HG02938 (cell line): ENCODE measurements around the gene NOD2.

Experiments used
- ATAC-seq: cut with Tn5 transposase; IDR thresholded peaks from one replicate; pipeline ENCODE4 v1.9.1; 2021; ENCODE audit warnings: mild to moderate bottlenecking, moderate library complexity; ENCODE audit not compliant: unreplicated experiment

NOD2 gene

GRCh38 chr16:50712560-50712898, 19.1 kb downstream of the NOD2 start:
- ATAC-seq: no peak

DNA sequence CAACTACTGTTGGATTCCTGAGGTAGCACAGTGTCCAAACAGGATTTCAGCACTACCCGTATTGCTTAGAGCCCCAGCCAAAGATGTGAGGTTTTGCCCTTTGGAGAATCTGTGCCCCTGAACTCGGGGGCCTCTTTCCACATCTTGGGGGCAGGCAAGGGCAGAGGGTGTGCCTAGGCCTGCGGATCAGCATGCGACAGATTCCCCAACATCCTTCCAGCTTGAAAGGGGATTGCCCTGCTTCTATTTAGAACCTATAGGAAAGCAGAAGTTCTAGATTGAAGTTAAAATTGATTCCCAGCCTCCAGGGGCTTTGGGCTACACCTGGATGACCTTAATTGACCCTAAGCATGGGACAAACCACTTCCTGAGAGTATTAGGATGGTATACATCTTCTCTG, 19.6 kb downstream of the NOD2 start:
- no peak for ATAC-seq

DNA sequence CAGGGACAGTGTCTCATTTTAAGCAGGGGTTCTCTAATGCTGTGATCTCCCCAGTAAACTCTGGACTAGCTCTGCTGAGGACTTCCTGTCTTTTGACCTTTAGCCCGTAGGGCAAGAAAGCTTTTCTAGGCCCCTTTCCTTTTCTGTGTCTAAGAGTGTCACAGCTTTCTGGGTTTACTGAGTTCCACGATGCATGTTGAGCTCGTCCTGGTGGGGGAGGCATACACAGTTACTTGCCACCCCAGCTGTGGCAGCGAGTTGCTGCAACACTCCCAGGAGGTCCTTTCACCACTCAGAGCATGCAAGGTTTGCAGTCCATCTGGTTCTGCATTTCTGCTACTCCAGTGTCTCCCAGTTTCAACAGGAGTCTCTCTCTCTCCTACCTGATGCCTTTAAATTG, 23.7 kb downstream of the NOD2 start:
- ATAC-seq: no peak

DNA sequence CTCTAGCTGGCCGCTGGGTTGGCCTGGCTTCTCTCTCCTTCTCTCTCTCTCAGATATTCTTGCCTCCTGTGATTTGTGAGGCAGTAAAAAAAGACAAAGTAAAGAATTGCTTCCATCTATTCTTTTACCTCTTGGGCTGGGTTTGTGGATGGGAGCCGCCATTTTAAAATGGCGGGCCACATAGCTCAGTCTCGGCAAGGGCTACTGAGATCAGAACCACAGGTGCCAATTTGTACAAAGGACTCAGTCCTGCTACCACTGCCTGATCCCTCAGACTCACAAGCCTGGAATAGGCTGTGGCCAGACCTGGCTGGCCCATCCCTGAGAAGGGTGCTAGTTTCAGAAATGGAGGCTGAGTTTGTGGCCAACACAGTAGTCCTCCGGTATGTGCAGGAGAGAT, 24.1 kb downstream of the NOD2 start:
- no peak for ATAC-seq

DNA sequence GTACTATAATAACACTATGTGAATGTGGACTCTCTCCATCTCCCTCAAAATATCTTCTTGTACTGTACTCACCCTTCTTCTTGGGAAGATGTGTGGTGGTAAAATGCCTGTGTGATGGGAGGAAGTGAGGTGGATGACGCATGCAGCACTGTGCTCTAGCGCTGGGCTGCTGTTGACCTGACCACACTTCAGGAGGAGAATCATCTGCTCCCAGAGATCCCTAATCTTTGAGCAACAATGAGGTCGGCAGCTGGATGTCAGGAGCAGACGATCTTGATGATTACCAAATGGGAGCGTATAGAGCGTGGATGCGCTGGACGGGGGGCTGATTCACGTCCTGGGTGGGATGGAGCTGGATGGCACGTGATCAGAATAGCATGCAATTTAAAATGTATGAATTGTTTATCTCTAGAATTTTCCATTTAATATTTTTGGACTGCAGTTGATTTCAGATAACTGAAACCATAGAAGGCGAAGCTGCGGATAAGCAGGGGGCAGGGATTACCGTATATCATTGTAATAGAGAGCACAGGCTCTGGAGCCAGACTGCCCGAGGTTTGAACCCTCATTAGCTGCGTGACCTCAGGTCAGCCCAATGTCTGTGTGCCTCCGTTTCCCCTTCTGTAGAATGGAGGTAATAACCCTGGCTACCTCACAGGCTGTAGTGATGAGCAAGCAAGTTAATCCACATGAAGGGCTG, 24.8 kb downstream of the NOD2 start:
- ATAC-seq: no peak

DNA sequence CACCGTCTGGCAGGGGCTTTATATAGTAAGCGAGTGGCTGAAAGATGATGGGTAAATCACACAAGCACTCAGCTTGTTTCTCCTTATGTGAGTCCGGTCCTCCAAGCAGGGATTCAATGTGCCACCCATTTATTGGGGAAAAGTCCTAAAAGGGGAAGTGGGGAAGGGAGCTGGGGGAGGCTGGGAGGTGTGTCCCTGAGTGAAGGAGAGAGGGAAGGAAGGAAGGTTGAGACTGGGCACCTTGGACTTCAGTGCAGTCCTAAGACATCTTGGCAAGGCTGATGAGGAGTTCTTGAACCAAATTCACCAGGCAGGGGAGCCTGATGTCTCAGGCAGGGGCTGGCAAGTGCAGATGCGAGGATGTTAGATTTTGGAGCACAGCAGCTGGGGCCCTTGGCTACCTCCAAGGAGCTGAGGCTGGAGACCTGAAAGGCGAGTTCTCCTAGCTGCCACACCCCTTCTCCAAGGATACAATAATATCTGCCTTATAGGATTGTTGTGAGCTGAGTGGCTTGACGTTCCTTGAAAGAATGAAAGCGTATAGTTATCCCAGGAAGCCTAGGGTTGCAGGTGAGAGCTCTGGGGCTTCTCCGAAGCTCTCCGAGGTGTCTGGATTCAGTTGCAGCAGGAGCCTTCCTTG, 25.5 kb downstream of the NOD2 start:
- ATAC-seq: no peak

DNA sequence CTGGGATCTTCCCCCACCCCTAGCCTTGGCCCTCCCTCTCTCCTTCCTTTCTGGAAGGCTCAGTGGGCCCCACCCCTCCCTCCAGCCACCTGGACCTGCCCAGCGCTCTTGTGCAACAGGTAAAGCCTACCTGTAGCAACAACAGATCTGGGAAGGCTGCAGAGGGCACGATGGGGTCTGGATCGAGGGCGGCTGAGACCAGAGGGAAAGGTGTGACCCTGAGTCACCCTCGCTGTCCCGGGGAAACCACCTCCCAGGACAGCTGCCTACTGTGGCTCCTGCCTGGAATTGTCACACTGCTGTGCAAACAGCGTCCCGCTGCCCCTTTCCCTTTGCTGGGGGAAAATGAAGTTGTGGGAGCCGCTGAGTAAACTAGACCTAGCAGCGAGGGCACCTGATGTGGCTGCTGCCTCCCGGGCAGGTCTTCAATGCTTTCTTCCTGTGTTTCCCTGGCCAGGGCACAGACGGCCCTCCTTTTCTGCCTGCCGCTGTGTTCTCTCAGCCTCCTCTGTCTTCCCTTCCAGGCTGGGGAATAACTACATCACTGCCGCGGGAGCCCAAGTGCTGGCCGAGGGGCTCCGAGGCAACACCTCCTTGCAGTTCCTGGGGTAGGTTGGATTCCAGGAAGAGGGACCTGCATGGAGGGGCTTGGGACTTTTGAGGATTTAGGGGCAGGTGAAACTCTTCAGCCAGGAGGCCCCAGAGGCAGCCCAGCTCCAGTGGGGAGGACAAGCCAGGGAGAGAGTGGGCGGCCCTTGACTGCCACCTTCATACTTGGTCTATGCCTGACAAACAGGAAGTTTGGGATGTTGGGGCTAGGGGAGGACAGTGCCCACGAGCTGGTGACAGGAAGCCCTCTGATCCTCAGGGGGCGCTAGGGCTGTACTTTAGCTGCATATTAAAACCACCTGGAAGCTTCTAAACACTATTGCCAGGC, 26.3 kb downstream of the NOD2 start:
- no peak for ATAC-seq

GRCh38 chr16:50721549-50722404, 28.4 kb downstream of the NOD2 start:
- no peak for ATAC-seq

GRCh38 chr16:50722405-50722737, 29.0 kb downstream of the NOD2 start:
- no peak for ATAC-seq

- ATAC-seq: no peak
Measured at GRCh38 chr16:50722960-50723359, 29.6 kb downstream of the NOD2 start.

- ATAC-seq: no peak
Measured at GRCh38 chr16:50724306-50724705, 30.9 kb downstream of the NOD2 start.

- ATAC-seq: no peak
Measured at GRCh38 chr16:50731130-50731988, 38.0 kb downstream of the NOD2 start.

DNA sequence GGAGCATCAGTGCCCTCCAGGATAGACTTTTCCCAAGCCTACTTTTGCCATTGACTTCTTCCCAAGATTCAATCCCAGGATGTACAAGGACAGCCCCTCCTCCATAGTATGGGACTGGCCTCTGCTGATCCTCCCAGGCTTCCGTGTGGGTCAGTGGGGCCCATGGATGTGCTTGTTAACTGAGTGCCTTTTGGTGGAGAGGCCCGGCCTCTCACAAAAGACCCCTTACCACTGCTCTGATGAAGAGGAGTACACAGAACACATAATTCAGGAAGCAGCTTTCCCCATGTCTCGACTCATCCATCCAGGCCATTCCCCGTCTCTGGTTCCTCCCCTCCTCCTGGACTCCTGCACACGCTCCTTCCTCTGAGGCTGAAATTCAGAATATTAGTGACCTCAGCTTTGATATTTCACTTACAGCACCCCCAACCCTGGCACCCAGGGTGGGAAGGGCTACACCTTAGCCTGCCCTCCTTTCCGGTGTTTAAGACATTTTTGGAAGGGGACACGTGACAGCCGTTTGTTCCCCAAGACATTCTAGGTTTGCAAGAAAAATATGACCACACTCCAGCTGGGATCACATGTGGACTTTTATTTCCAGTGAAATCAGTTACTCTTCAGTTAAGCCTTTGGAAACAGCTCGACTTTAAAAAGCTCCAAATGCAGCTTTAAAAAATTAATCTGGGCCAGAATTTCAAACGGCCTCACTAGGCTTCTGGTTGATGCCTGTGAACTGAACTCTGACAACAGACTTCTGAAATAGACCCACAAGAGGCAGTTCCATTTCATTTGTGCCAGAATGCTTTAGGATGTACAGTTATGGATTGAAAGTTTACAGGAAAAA, 38.8 kb downstream of the NOD2 start:
- no peak for ATAC-seq

- ATAC-seq: no peak
Measured at GRCh38 chr16:50733468-50733867, 40.1 kb downstream of the NOD2 start.

DNA sequence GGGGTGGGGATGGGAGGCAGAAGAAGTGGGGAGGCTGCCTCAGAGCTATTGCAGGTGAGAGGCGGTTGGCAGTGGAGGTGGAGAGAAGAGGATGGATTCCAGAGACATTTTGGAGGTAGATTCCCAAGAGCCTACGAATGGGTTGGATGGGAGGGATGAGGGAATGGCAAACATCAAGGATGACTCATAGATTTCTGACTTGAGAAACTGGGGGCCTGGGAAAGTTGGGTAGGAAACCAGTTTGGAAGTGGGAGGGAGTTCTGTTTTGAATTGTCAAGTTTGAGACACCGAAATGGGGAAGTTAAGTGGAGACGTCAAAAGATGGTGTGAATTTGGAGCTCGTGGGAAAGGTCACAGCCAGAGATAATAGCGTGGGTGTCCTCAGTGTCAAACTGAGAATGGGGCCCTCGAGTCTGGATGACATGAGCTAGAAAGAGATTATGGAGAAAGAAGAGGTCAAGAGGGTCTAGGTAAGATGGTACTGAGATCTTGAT, 42.3 kb downstream of the NOD2 start:
- ATAC-seq: no peak

- no peak for ATAC-seq
Measured at GRCh38 chr16:50736448-50736847, 43.0 kb downstream of the NOD2 start.

GRCh38 chr16:50737420-50737959, 44.1 kb downstream of the NOD2 start:
- no peak for ATAC-seq

- no peak for ATAC-seq
Measured at GRCh38 chr16:50739031-50739430, 45.6 kb downstream of the NOD2 start.

DNA sequence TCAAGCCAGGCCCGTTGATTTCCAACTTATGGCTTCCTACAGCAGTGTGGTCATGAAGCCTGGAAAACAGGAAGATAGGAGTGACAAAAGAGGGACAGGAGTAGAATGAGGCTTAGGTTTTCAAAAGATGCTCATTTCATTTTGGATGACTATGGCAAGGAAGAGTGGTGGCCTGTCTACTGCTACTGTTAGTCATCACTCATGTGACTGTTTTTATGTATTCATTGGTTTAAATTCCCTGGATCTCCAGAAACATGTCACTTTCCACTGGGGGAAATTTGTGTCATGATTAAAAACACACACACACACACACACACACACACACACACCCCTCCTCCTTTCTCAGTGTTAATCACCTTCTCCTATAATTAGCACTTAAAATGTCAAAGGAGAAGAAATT, 47.3 kb downstream of the NOD2 start:
- ATAC-seq: no peak
